ENCODE results near the gene FHOD3.

DNA sequence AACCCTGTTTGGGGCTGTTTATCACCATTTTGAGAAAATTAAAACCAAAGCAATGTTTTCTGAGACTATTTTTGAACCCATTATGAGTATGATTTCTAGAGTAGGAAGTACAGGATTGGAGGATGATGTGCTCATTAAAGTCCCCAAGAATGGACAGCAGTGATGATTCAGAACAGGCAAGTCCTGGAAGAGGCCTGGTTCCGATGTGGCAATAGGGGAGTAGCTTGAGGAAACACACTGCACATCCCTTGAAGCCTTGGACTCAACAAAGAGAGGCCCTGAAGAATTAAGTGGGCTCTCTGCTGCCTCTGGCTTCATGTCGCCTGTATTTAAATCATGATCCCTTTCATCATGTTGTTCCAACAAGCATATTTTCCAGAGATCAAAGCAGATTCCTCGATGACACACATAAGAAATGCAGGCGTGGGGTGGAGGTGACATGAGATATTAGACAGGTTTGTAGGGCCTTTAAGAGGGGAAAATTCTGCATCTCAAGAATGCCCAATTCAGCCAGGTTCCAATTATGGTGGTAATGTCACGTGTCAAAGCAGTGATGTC is 242.2 kb downstream of the FHOD3 start:
- TF ChIP-seq EZH2 (IDR thresholded peaks at IDR 0.05; ENCODE audit: low read depth), result no peak
- TF ChIP-seq, protein P1, sequence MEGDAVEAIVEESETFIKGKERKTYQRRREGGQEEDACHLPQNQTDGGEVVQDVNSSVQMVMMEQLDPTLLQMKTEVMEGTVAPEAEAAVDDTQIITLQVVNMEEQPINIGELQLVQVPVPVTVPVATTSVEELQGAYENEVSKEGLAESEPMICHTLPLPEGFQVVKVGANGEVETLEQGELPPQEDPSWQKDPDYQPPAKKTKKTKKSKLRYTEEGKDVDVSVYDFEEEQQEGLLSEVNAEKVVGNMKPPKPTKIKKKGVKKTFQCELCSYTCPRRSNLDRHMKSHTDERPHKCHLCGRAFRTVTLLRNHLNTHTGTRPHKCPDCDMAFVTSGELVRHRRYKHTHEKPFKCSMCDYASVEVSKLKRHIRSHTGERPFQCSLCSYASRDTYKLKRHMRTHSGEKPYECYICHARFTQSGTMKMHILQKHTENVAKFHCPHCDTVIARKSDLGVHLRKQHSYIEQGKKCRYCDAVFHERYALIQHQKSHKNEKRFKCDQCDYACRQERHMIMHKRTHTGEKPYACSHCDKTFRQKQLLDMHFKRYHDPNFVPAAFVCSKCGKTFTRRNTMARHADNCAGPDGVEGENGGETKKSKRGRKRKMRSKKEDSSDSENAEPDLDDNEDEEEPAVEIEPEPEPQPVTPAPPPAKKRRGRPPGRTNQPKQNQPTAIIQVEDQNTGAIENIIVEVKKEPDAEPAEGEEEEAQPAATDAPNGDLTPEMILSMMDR (conservative IDR thresholded peaks at IDR 0.05), result no peak

Data from PC-9 (cell line).